Measurements from ENCODE around the gene TSC2.

DNA sequence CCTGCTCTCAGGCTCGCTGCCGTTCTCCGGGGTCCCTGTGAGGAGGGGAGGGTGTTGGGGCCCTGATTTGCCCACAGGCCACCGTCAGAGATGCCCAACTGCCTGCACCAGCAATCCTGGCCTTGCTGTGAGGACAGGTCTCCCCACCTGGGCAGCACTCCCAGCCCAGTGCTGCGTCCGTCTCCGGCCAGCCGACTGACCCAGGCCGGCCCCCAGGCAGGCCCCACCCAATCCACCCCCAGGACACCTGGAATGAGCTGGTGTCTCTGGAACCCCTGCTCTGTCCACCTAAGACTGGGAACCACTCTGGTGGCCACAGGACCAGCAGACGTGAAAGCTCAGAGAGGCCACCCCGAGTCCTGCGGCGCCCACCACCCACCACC, 67.8 kb downstream of the TSC2 start:
- TF ChIP-seq EZH2 (IDR thresholded peaks at IDR 0.05; ENCODE audit: borderline replicate concordance) (no peak), EZH2phosphoT487 (IDR thresholded peaks at IDR 0.05; ENCODE audit: low read depth, severe bottlenecking, unreplicated experiment) (no peak)
- TF ChIP-seq, protein P1, sequence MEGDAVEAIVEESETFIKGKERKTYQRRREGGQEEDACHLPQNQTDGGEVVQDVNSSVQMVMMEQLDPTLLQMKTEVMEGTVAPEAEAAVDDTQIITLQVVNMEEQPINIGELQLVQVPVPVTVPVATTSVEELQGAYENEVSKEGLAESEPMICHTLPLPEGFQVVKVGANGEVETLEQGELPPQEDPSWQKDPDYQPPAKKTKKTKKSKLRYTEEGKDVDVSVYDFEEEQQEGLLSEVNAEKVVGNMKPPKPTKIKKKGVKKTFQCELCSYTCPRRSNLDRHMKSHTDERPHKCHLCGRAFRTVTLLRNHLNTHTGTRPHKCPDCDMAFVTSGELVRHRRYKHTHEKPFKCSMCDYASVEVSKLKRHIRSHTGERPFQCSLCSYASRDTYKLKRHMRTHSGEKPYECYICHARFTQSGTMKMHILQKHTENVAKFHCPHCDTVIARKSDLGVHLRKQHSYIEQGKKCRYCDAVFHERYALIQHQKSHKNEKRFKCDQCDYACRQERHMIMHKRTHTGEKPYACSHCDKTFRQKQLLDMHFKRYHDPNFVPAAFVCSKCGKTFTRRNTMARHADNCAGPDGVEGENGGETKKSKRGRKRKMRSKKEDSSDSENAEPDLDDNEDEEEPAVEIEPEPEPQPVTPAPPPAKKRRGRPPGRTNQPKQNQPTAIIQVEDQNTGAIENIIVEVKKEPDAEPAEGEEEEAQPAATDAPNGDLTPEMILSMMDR (IDR thresholded peaks at IDR 0.05; ENCODE audit: poor library complexity), result no peak

Measured in hepatocyte (in vitro differentiated cells).